ENCODE results near the gene TMEM14C. TPM values are rescaled to one million over a fixed set of nuclear protein-coding genes. Genes with fewer than 3 reads are reported as not detected.

Gene TMEM14C
- total and polyA plus RNA-seq, 12 donors = 105 to 312 (median 162) TPM

DNA sequence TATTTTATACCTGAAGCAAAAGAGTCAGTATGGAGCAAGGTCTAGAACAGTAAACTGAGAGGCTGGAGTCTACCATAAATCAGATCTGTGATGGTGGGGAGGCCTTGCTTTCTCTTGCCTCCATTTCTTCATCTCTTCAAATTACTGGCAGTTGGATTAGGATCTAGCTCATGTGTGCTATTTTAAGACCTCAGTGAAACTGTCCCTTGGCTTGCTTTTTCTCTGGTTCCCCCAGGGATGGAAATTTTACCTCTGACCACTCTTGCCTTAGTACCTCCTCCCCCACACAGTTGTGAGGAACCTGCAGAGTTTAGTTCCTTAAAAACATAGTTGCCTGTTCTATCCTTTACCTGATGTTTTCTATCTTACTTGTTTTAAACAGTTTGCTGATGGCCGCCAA lies 33.2 kb downstream of the TMEM14C start:
- H3K9me3 ChIP-seq (replicated peaks in 1 of 3) = no peaks in the 10 kb centered on the region
- DNase-seq = no peak
- H3K4me3 ChIP-seq = no peak overlapping the region
- H3K4me1 ChIP-seq (replicated peaks in 1 of 2) = peaks cover 6 to 11% of the 10 kb centered on the region in 2 donors
- 80 to 95% (median 91%) methylated on average over 1 of the region's 1 CpG for WGBS, 4 donors
- no peak for TF ChIP-seq POLR2A (IDR thresholded peaks at IDR 0.05)
- TF ChIP-seq, protein P1, sequence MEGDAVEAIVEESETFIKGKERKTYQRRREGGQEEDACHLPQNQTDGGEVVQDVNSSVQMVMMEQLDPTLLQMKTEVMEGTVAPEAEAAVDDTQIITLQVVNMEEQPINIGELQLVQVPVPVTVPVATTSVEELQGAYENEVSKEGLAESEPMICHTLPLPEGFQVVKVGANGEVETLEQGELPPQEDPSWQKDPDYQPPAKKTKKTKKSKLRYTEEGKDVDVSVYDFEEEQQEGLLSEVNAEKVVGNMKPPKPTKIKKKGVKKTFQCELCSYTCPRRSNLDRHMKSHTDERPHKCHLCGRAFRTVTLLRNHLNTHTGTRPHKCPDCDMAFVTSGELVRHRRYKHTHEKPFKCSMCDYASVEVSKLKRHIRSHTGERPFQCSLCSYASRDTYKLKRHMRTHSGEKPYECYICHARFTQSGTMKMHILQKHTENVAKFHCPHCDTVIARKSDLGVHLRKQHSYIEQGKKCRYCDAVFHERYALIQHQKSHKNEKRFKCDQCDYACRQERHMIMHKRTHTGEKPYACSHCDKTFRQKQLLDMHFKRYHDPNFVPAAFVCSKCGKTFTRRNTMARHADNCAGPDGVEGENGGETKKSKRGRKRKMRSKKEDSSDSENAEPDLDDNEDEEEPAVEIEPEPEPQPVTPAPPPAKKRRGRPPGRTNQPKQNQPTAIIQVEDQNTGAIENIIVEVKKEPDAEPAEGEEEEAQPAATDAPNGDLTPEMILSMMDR (IDR thresholded peaks at IDR 0.05) = no peak
- H3K27me3 ChIP-seq = no peaks in the 10 kb centered on the region
- intact Hi-C loops (cut with DNase I) = no loop called here
- H3K27ac ChIP-seq = no peak overlapping the region
- peaks cover 0 to 51% of the 10 kb centered on the region in 2 donors for H3K36me3 ChIP-seq (replicated peaks in 1 of 2)

DNA sequence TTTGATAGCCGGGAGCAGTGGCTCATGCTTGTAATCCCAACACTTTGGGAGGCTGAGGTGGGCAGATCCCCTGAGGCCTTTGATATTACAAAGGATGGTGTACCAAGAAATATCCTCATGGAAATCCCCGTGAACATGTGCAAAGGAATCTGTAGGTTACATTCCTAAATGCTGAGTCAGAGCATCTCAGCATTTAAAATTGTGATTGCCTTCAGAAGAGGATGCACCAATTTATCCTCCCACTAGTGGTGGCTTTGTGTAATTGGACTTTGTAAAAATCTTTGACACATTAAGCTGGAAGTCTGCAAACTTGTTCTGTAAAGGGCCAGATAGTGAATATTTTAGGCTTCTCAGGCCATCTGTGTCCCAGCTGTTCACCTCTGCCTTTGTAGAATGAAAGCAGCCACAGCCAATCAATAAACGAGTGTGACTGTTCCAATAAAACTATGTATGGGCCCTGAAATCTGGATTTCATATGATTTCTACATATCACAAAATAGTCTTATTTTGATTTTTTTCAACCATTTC lies 36.5 kb downstream of the TMEM14C start:
- WGBS, 4 donors = 45 to 56% (median 50%) methylated on average over 3 of the region's 3 CpGs
- Histone ChIP-seq H3K27ac (peak overlapping the region; percentile 26 to 86 (median 83)), H3K4me3 (no peak overlapping the region), H3K27me3 (no peaks in the 10 kb centered on the region), H3K36me3 (replicated peaks in 1 of 2) (peaks cover 0 to 30% of the 10 kb centered on the region in 2 donors), H3K4me1 (replicated peaks in 1 of 2) (peaks cover 16 to 17% of the 10 kb centered on the region in 2 donors), H3K9me3 (replicated peaks in 1 of 3) (no peaks in the 10 kb centered on the region)
- intact Hi-C loops (cut with DNase I) = no loop called here
- TF ChIP-seq, protein P1 (IDR thresholded peaks at IDR 0.05) = peak; percentile 47 to 61 (median 54)
- no peak for TF ChIP-seq POLR2A (IDR thresholded peaks at IDR 0.05)
- DNase-seq = no peak

DNA sequence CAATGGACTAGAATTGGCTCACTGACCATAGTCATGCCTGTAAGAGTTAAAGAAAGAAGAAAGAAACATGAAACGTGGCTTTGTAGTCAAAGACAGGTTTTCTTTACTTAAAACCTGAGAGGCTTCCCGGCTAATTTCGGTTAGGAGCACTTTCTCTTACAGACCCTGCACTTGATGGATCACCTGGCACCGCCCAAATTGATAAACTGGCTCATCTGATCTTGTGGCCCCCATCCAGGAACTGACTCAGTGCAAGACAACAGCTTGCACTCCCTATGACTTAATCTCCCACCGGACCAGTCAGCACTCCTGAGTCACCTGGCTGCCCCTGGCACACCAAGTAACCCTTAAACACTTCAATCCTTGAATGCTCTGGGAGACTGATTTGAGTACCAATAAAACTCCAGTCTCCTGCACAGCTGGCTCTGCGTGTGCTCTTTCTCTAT lies 37.0 kb downstream of the TMEM14C start:
- Histone ChIP-seq H3K9me3 (replicated peaks in 1 of 3) (no peaks in the 10 kb centered on the region), H3K4me1 (replicated peaks in 1 of 2) (peaks cover 16 to 17% of the 10 kb centered on the region in 2 donors), H3K36me3 (replicated peaks in 1 of 2) (peaks cover 0 to 25% of the 10 kb centered on the region in 2 donors), H3K27me3 (no peaks in the 10 kb centered on the region), H3K4me3 (no peak overlapping the region), H3K27ac (peak overlapping the region; percentile 26 to 86 (median 83))
- 30 to 58% (median 42%) methylated on average over 6 of the region's 6 CpGs for WGBS, 4 donors
- intact Hi-C loops (cut with DNase I) = no loop called here
- TF ChIP-seq, protein P1 (IDR thresholded peaks at IDR 0.05) = no peak
- TF ChIP-seq POLR2A (IDR thresholded peaks at IDR 0.05) = peak in 1 of 2 donors; percentile 57
- peak; percentile 77 to 94 (median 87) for DNase-seq

DNA sequence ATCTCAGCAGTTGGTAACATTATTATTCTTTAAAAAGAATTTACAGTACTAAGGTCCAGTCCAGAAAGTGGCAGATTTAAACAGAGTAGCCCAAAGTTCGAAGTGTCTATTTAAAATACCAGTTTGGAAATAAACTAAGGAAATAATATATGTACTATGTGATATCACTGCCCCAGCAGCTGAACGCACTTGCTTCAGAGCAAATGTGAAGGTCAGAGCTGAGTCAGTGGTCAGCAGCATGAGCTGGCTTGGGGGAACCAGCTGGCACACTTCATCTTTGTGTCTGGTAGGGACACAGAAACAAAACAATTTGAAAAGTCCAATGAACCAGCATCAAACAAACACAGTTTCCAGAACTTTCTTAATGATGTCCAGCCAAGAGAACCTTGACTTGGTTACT lies 40.1 kb downstream of the TMEM14C start:
- intact Hi-C loops (cut with DNase I) = no loop called here
- no peaks in the 10 kb centered on the region for H3K27me3 ChIP-seq
- DNase-seq = peak; percentile 78 to 93 (median 92)
- H3K4me3 ChIP-seq = no peak overlapping the region
- H3K27ac ChIP-seq = peak overlapping the region; percentile 42 to 86 (median 66)
- 32 to 51% (median 38%) methylated on average over 2 of the region's 2 CpGs for WGBS, 4 donors
- peaks cover 16 to 17% of the 10 kb centered on the region in 2 donors for H3K4me1 ChIP-seq (replicated peaks in 1 of 2)
- H3K9me3 ChIP-seq (replicated peaks in 1 of 3) = no peaks in the 10 kb centered on the region
- H3K36me3 ChIP-seq (replicated peaks in 1 of 2) = peaks cover 0 to under 1% of the 10 kb centered on the region in 2 donors
- peak in 1 of 2 donors; percentile 42 for TF ChIP-seq POLR2A (IDR thresholded peaks at IDR 0.05)
- TF ChIP-seq, protein P1 (IDR thresholded peaks at IDR 0.05) = no peak

Measured in adrenal gland (tissue), 12 donors.